ENCODE data around the gene ID2.

ID2 gene

GRCh38 chr2:8729939-8730338, 48.1 kb downstream of the ID2 start:
- no peak for DNase-seq

GRCh38 chr2:8732601-8733000, 50.7 kb downstream of the ID2 start:
- no peak for DNase-seq

Measured in hypothalamus (tissue), 51 donors.